AG20443 (cell line): ENCODE measurements around the gene ANXA8.
"Not testable (repeated sequence)": the region's sequence is repeated elsewhere in the genome, so short reads cannot be mapped to it uniquely, and the experiment has no call there.

Experiments
- DNase-seq: peaks from one replicate; pipeline ENCODE4 v3.0.0; 2012; ENCODE audit warnings: low spot score, mixed read lengths

The ANXA8 gene

GRCh38 chr10:47483923-47484322 is at the start of gene ANXA8:
ANXA8 (minus strand) TSS chr10:47484115; CDS start chr10:47483933, 182 bp downstream.
- DNase-seq: not testable (repeated sequence)

- DNase-seq: not testable (repeated sequence)
Observed at GRCh38 chr10:47523475-47523874, 39.6 kb upstream of the ANXA8 start, which contains the start of gene AGAP9. AGAP9 (minus strand) TSS chr10:47523638; CDS start chr10:47523526, 112 bp downstream.

GRCh38 chr10:47502313-47502712 is 18.4 kb upstream of the ANXA8 start:
- not testable (repeated sequence) for DNase-seq

- DNase-seq: not testable (repeated sequence)
Observed at GRCh38 chr10:47494226-47494625, 10.3 kb upstream of the ANXA8 start.

- not testable (repeated sequence) for DNase-seq
Observed at GRCh38 chr10:47491600-47491999, 7.7 kb upstream of the ANXA8 start, which contains the start of gene FAM25G. FAM25G (minus strand) TSS chr10:47491700; CDS start chr10:47491674, 26 bp downstream.

- not testable (repeated sequence) for DNase-seq
Observed at GRCh38 chr10:47489630-47490029, 5.7 kb upstream of the ANXA8 start.

- DNase-seq: not testable (repeated sequence)
Observed at GRCh38 chr10:47485943-47486342, 2.0 kb upstream of the ANXA8 start.

GRCh38 chr10:47484786-47485185 is 871 bp upstream of the ANXA8 start:
- DNase-seq: not testable (repeated sequence)

- not testable (repeated sequence) for DNase-seq
Observed at GRCh38 chr10:47482367-47482766, 1.5 kb downstream of the ANXA8 start.

- not testable (repeated sequence) for DNase-seq
Observed at GRCh38 chr10:47481768-47482181, 2.1 kb downstream of the ANXA8 start.

GRCh38 chr10:47481182-47481766 is 2.6 kb downstream of the ANXA8 start:
- DNase-seq: not testable (repeated sequence)

- not testable (repeated sequence) for DNase-seq
Observed at GRCh38 chr10:47480133-47480532, 3.8 kb downstream of the ANXA8 start.

- not testable (repeated sequence) for DNase-seq
Observed at GRCh38 chr10:47478114-47478513, 5.8 kb downstream of the ANXA8 start.

- not testable (repeated sequence) for DNase-seq
Observed at GRCh38 chr10:47477078-47477477, 6.8 kb downstream of the ANXA8 start.

GRCh38 chr10:47475101-47475500 is 8.8 kb downstream of the ANXA8 start:
- DNase-seq: not testable (repeated sequence)

GRCh38 chr10:47473516-47473915 is 10.4 kb downstream of the ANXA8 start:
- DNase-seq: not testable (repeated sequence)

GRCh38 chr10:47472647-47473046 is 11.3 kb downstream of the ANXA8 start:
- DNase-seq: not testable (repeated sequence)

GRCh38 chr10:47472072-47472471 is 11.8 kb downstream of the ANXA8 start:
- DNase-seq: not testable (repeated sequence)

- DNase-seq: not testable (repeated sequence)
Observed at GRCh38 chr10:47468731-47469528, 15.0 kb downstream of the ANXA8 start.

GRCh38 chr10:47467957-47468356 is 16.0 kb downstream of the ANXA8 start:
- not testable (repeated sequence) for DNase-seq

GRCh38 chr10:47467458-47467857 is 16.5 kb downstream of the ANXA8 start:
- not testable (repeated sequence) for DNase-seq

- DNase-seq: not testable (repeated sequence)
Observed at GRCh38 chr10:47465216-47465917, 18.5 kb downstream of the ANXA8 start.
